Activated CD4-positive, alpha-beta T cell treated with anti-CD3 and anti-CD28 coated beads for 36 hours (primary cell): ENCODE data around the gene PC. TPM values are rescaled to one million over a fixed set of nuclear protein-coding genes. Genes with fewer than 3 reads are reported as not detected.

ENCODE experiments used
- ATAC-seq: fragments of 200-7000 bp; cut with Tn5 transposase; one replicate; pipeline ENCODE4 v1.10.0; 2021; ENCODE audit warnings: mild to moderate bottlenecking, moderate library complexity
- CTCF ChIA-PET: fragments of 350-600 bp; sonication (Branson Sonifier 250); formaldehyde crosslinking; loops from one replicate; lab custom pipeline; 2021; ENCODE audit warnings: antibody characterized with exemption; lab: Charles Lee
- POLR2A ChIA-PET: fragments of 350-600 bp; sonication (Branson Sonifier 250); formaldehyde crosslinking; loops from one replicate; lab custom pipeline; 2021; ENCODE audit warnings: antibody characterized with exemption, inconsistent platforms; lab: Charles Lee
- DNase-seq: peaks from one replicate; pipeline ENCODE4 v3.0.0-alpha.2; 2020
- H3K27ac Mint-ChIP-seq: one replicate; pipeline ENCODE4 v1.8.0; 2021; ENCODE audit warnings: mixed read lengths
- H3K27me3 Mint-ChIP-seq: one replicate; pipeline ENCODE4 v1.8.0; 2021; ENCODE audit warnings: mixed read lengths
- H3K36me3 Mint-ChIP-seq: one replicate; pipeline ENCODE4 v1.8.0; 2021; ENCODE audit warnings: low read depth, mixed read lengths
- H3K4me1 Mint-ChIP-seq: one replicate; pipeline ENCODE4 v1.8.0; 2021; ENCODE audit warnings: mixed read lengths
- H3K4me3 Mint-ChIP-seq: one replicate; pipeline ENCODE4 v1.8.0; 2021; ENCODE audit warnings: mild to moderate bottlenecking, moderate library complexity, mixed read lengths
- H3K9me3 Mint-ChIP-seq: one replicate; pipeline ENCODE4 v1.8.0; 2021; ENCODE audit warnings: low read depth, mixed read lengths
- intact Hi-C, 2 experiments: fragments of 100-400 bp; cut with DNase I in 1 of 2; cut with micrococcal nuclease in 1 of 2; formaldehyde crosslinking; loops; one replicate each; pipeline versions ENCODE4 v1.14.2 to v1.15.1; 2022 to 2024; cut with DNase I, micrococcal nuclease
- total RNA-seq, 2 experiments: library from RNA; stranded (reverse); gene quantifications; one replicate each; pipeline ENCODE4 v1.2.3, GENCODE V29; 2021

PC gene
- total RNA-seq, 2 experiments from 2014 or later, result 9.2 to 9.3 TPM

GRCh38 chr11:66891851-66892660, 66.1 kb downstream of the PC start:
- H3K27ac Mint-ChIP-seq, result peak overlapping the region; percentile 8
- peaks cover 8% of the 10 kb centered on the region for H3K4me1 Mint-ChIP-seq
- DNase-seq (peak; percentile 85), ATAC-seq (peak; percentile 100)
- H3K9me3 Mint-ChIP-seq, result peaks cover 2% of the 10 kb centered on the region
- CTCF ChIA-PET, result interaction anchor here (0.6 kb wide), 1 partner anchor 496 kb away, joined by 4 read pairs; no protein-coding TSS in a partner anchor
- H3K27me3 Mint-ChIP-seq, result no peaks in the 10 kb centered on the region
- POLR2A ChIA-PET, result no interaction called here
- intact Hi-C loops, result loop anchor here in 1 of 2 experiments (1.0 to 2.0 kb wide), 3 partner anchors 24 to 79 kb away; partner anchors contain the start of gene PC
- H3K36me3 Mint-ChIP-seq, result no peaks in the 10 kb centered on the region
- H3K4me3 Mint-ChIP-seq, result no peak overlapping the region

GRCh38 chr11:66889960-66890359, 68.2 kb downstream of the PC start:
- CTCF ChIA-PET, result no interaction called here
- no peaks in the 10 kb centered on the region for H3K27me3 Mint-ChIP-seq
- H3K4me3 Mint-ChIP-seq, result no peak overlapping the region
- H3K4me1 Mint-ChIP-seq, result peaks cover 8% of the 10 kb centered on the region
- intact Hi-C loops, result no loop called here
- H3K9me3 Mint-ChIP-seq, result peaks cover 2% of the 10 kb centered on the region
- DNase-seq, result no peak
- no peak for ATAC-seq
- POLR2A ChIA-PET, result no interaction called here
- no peak overlapping the region for H3K27ac Mint-ChIP-seq
- H3K36me3 Mint-ChIP-seq, result no peaks in the 10 kb centered on the region

DNA sequence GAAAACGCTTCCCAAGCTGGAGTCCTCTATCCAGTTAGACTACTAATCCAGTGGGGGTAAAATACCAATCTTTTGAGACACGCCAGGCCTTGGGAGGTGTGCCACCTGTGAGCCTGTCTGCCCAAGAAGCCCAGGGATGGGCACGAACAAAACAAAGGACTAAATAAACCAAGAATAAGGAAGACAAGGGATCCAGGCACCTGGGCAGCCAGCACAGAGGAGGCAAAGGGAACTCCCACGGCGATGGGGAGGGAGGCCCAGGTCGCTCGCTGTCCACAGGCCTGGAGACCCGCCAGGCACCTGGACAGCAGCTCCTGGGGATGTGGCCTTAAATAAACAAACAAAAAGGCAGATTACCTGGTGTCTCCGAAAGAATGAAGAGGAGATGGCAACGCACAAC, 69.9 kb downstream of the PC start:
- peaks cover 8% of the 10 kb centered on the region for H3K4me1 Mint-ChIP-seq
- no peak for ATAC-seq
- no peaks in the 10 kb centered on the region for H3K36me3 Mint-ChIP-seq
- POLR2A ChIA-PET, result no interaction called here
- H3K4me3 Mint-ChIP-seq, result no peak overlapping the region
- no peak for DNase-seq
- CTCF ChIA-PET, result interaction anchor here (1.0 kb wide), 1 partner anchor 183 kb away, joined by 6 read pairs; no protein-coding TSS in a partner anchor
- peaks cover 2% of the 10 kb centered on the region for H3K9me3 Mint-ChIP-seq
- no peak overlapping the region for H3K27ac Mint-ChIP-seq
- no peaks in the 10 kb centered on the region for H3K27me3 Mint-ChIP-seq
- intact Hi-C loops, result no loop called here

DNA sequence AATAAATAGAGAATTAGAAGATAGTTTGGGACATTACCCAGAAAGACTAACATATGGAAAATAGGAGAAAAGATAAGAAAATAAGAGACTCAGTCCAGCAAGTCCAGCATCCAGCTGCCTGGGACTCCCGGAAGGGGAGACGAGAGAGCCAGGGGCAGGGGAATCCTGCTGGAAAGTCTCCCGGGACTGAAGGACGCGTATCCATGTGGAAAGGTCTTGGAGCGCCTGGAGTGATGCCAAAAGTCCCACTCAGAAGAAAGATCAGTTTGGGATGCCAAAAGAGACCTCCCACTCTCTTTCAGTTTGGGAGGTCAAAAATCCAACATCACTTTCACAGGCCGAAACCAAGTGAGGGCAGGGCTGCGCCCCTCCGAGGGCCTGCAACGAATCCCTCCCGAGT, 70.7 kb downstream of the PC start:
- H3K36me3 Mint-ChIP-seq, result no peaks in the 10 kb centered on the region
- H3K9me3 Mint-ChIP-seq, result peaks cover 2% of the 10 kb centered on the region
- DNase-seq (no peak), ATAC-seq (no peak)
- CTCF ChIA-PET, result no interaction called here
- no peak overlapping the region for H3K27ac Mint-ChIP-seq
- POLR2A ChIA-PET, result no interaction called here
- intact Hi-C loops, result no loop called here
- H3K4me1 Mint-ChIP-seq, result peaks cover 8% of the 10 kb centered on the region
- H3K27me3 Mint-ChIP-seq, result no peaks in the 10 kb centered on the region
- no peak overlapping the region for H3K4me3 Mint-ChIP-seq

GRCh38 chr11:66886671-66887221, 71.4 kb downstream of the PC start:
- intact Hi-C loops, result no loop called here
- Mint-ChIP-seq H3K9me3 (no peaks in the 10 kb centered on the region), H3K27ac (no peak overlapping the region), H3K27me3 (no peaks in the 10 kb centered on the region), H3K4me1 (peaks cover 2% of the 10 kb centered on the region), H3K4me3 (no peak overlapping the region), H3K36me3 (no peaks in the 10 kb centered on the region)
- ChIA-PET CTCF (interaction anchor here (0.9 kb wide), 1 partner anchor 17 kb away, joined by 3 read pairs; no protein-coding TSS in a partner anchor), POLR2A (no interaction called here)
- DNase-seq (no peak), ATAC-seq (no peak)

GRCh38 chr11:66885950-66886440, 72.2 kb downstream of the PC start:
- Mint-ChIP-seq H3K27me3 (no peaks in the 10 kb centered on the region), H3K4me3 (no peak overlapping the region), H3K9me3 (no peaks in the 10 kb centered on the region), H3K36me3 (no peaks in the 10 kb centered on the region), H3K4me1 (peaks cover 5% of the 10 kb centered on the region), H3K27ac (no peak overlapping the region)
- DNase-seq (no peak), ATAC-seq (no peak)
- CTCF ChIA-PET, result interaction anchor here (0.9 kb wide), 1 partner anchor 16 kb away, joined by 3 read pairs; no protein-coding TSS in a partner anchor
- POLR2A ChIA-PET, result no interaction called here
- intact Hi-C loops, result no loop called here

GRCh38 chr11:66885469-66885868, 72.7 kb downstream of the PC start:
- Mint-ChIP-seq H3K36me3 (no peaks in the 10 kb centered on the region), H3K27ac (no peak overlapping the region), H3K4me1 (peaks cover 11% of the 10 kb centered on the region), H3K27me3 (no peaks in the 10 kb centered on the region), H3K9me3 (no peaks in the 10 kb centered on the region), H3K4me3 (no peak overlapping the region)
- ChIA-PET POLR2A (no interaction called here), CTCF (no interaction called here)
- no peak for ATAC-seq
- DNase-seq, result no peak
- intact Hi-C loops, result no loop called here

- H3K4me1 Mint-ChIP-seq, result peaks cover 14% of the 10 kb centered on the region
- H3K4me3 Mint-ChIP-seq, result no peak overlapping the region
- intact Hi-C loops, result loop anchor here in 1 of 2 experiments (5.0 kb wide), 1 partner anchor 187 kb away; no protein-coding TSS in a partner anchor
- no peaks in the 10 kb centered on the region for H3K9me3 Mint-ChIP-seq
- no peaks in the 10 kb centered on the region for H3K27me3 Mint-ChIP-seq
- no peaks in the 10 kb centered on the region for H3K36me3 Mint-ChIP-seq
- ChIA-PET POLR2A (no interaction called here), CTCF (interaction anchor here (0.6 to 1.5 kb wide), 5 partner anchors 9 to 339 kb away, joined by 3 read pairs; partner anchors contain the start of gene ZDHHC24)
- DNase-seq (no peak), ATAC-seq (no peak)
- H3K27ac Mint-ChIP-seq, result no peak overlapping the region
Observed at GRCh38 chr11:66884443-66884842, 73.7 kb downstream of the PC start.

DNA sequence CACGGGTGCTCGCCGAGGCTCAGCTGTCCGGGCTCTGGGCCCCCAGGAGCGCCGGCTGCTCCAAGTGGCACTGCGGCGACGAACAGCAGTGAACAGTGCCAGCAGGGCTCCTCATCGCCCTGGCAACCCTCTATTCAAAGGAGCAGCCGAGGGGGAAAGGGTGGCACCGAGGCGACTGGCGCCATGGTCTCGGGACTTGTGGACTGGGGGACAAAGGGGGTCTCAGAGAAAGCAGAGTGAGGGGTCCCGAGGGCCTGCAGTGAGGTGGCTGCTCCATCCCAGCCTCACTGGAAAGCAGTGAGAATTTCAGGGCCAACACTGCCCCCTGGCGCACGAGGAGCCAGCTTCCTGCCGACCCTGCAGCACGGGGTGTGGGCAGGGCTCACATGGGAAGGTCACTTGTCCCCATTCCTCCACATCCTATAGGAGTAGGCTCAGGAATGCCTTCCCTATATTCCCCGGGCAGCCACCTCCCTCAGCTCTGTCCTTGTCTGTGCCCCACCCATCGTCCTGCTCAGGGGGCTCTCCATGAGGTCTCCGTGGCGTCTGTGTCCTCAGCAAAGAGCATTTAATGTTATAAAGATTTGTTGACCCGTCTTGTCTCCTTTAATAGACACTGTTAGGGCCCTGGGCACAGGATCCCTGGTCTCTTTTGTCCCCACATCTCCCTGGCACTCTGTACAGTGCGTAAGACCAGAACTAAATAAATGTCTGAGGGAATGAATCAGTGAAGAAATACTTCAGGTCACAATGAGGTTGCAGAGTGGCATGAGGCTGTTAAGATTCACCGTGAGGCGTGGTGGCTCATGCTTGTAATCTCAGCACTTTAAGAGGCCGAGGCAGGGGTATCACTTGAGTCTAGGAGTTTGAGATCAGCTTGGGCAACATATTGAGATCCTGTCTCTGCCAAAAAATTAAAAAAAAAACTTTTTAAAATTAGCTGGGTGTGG, 74.9 kb downstream of the PC start:
- no peaks in the 10 kb centered on the region for H3K27me3 Mint-ChIP-seq
- ChIA-PET CTCF (interaction anchor here (0.6 to 3.7 kb wide), 13 partner anchors 10 to 337 kb away, joined by 3 to 16 read pairs (median 4); partner anchors contain the start of gene ZDHHC24), POLR2A (interaction anchor here (1.0 kb wide), 1 partner anchor 269 kb away, joined by 3 read pairs; no protein-coding TSS in a partner anchor)
- no peaks in the 10 kb centered on the region for H3K36me3 Mint-ChIP-seq
- intact Hi-C loops, result loop anchor here (1.0 to 5.0 kb wide), 2 partner anchors 186 to 189 kb away; no protein-coding TSS in a partner anchor
- ATAC-seq (peak; percentile 84), DNase-seq (peak; percentile 86)
- no peak overlapping the region for H3K4me3 Mint-ChIP-seq
- peaks cover 14% of the 10 kb centered on the region for H3K4me1 Mint-ChIP-seq
- no peak overlapping the region for H3K27ac Mint-ChIP-seq
- H3K9me3 Mint-ChIP-seq, result no peaks in the 10 kb centered on the region

GRCh38 chr11:66882561-66883015, 75.6 kb downstream of the PC start:
- Mint-ChIP-seq H3K4me1 (peaks cover 14% of the 10 kb centered on the region), H3K27ac (no peak overlapping the region), H3K36me3 (no peaks in the 10 kb centered on the region), H3K4me3 (no peak overlapping the region), H3K9me3 (no peaks in the 10 kb centered on the region), H3K27me3 (no peaks in the 10 kb centered on the region)
- ChIA-PET CTCF (interaction anchor here (0.7 to 3.7 kb wide), 8 partner anchors 12 to 349 kb away, joined by 3 to 16 read pairs (median 4); no protein-coding TSS in a partner anchor), POLR2A (interaction anchor here (1.0 kb wide), 1 partner anchor 268 kb away, joined by 3 read pairs; no protein-coding TSS in a partner anchor)
- ATAC-seq (no peak), DNase-seq (no peak)
- intact Hi-C loops, result loop anchor here (1.0 to 5.0 kb wide), 2 partner anchors 185 to 188 kb away; no protein-coding TSS in a partner anchor
